Fibroblast of villous mesenchyme (primary cell): ENCODE measurements around the gene HOXB9. TPM values are rescaled to one million over a fixed set of nuclear protein-coding genes. Genes with fewer than 3 reads are reported as not detected.

Source experiments
- DNase-seq: peaks from one replicate; pipeline ENCODE4 v3.0.0-alpha.2; 2010; ENCODE audit warnings: low read depth
- H3K4me3 ChIP-seq: 2 replicates; pipeline ENCODE4 v1.5.1; 2011; ENCODE audit warnings: low read depth, mild to moderate bottlenecking, low read length
- total RNA-seq: library from RNA; depleted of rRNA; stranded (reverse); fragments of >200 nt; gene quantifications from 2 replicates; pipeline ENCODE4 v1.2.3, GENCODE V29; 2012
- TF ChIP-seq, protein P1 (sequence below): IDR thresholded peaks from 2 replicates; pipeline ENCODE4 v1.5.1; 2012; ENCODE audit warnings: low read depth, mild to moderate bottlenecking, low read length; ENCODE audit not compliant: insufficient read depth

HOXB9 gene
- total RNA-seq, 1 donor, result not detected

DNA sequence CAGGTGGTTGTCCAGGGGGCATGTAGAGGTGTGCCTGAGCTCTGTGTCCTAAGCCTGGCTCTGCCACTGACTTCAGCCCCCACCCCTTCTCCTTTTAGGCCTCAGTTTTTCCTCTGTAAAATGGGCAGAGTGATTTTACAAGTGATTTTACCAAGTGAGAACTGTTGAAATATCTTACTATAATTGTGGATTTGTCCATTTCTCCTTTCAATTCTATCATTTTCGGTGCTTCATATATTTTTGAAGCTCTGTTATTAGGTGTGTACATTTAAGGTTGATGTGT, 21.7 kb upstream of the HOXB9 start:
- H3K4me3 ChIP-seq, result no peak overlapping the region
- DNase-seq, result no peak
- TF ChIP-seq, protein P1, sequence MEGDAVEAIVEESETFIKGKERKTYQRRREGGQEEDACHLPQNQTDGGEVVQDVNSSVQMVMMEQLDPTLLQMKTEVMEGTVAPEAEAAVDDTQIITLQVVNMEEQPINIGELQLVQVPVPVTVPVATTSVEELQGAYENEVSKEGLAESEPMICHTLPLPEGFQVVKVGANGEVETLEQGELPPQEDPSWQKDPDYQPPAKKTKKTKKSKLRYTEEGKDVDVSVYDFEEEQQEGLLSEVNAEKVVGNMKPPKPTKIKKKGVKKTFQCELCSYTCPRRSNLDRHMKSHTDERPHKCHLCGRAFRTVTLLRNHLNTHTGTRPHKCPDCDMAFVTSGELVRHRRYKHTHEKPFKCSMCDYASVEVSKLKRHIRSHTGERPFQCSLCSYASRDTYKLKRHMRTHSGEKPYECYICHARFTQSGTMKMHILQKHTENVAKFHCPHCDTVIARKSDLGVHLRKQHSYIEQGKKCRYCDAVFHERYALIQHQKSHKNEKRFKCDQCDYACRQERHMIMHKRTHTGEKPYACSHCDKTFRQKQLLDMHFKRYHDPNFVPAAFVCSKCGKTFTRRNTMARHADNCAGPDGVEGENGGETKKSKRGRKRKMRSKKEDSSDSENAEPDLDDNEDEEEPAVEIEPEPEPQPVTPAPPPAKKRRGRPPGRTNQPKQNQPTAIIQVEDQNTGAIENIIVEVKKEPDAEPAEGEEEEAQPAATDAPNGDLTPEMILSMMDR, result no peak

DNA sequence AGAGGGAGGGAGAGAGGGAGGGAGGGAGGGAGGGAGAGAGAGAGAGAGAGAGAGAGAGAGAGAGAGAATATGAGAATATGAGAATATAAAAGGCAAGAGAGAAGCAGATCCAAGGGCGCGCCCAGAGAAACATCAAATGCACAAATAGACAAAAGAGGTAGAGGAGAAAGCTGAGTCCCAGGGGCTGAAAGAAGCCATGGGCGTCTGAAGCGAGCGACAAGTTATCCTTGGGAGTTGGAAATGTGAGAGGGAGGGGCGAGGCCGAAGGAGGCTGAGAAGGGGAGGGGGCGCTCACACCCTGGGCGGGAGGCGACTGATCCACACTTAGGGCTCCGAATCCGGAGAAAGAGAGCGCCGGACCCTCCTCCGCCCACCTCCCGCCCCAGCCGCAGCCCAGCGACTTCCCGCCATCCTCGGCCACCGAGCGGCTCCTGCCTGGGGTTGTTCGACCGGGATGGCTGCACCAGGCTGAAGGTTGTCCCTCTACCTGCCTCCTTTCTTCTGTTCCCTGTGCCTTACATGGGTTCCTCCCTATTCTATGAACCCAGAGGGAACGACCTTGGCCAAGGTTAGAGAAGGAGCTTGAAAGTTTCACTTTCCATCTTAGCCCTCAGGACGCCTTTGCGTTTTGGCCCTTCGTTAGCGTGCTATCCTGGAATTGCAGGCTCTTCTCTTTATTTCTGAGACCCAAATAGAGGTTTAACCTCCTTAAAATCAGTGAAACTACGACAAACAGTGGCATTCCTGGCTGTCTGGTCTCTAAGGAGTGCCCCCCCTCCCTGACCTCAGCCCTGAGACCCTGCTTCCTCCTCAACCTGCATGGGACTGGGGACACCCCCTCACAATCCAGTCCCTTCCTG, 21.2 kb upstream of the HOXB9 start:
- TF ChIP-seq, protein P1, result no peak
- no peak for DNase-seq
- peak overlapping the region; percentile 58 for H3K4me3 ChIP-seq

DNA sequence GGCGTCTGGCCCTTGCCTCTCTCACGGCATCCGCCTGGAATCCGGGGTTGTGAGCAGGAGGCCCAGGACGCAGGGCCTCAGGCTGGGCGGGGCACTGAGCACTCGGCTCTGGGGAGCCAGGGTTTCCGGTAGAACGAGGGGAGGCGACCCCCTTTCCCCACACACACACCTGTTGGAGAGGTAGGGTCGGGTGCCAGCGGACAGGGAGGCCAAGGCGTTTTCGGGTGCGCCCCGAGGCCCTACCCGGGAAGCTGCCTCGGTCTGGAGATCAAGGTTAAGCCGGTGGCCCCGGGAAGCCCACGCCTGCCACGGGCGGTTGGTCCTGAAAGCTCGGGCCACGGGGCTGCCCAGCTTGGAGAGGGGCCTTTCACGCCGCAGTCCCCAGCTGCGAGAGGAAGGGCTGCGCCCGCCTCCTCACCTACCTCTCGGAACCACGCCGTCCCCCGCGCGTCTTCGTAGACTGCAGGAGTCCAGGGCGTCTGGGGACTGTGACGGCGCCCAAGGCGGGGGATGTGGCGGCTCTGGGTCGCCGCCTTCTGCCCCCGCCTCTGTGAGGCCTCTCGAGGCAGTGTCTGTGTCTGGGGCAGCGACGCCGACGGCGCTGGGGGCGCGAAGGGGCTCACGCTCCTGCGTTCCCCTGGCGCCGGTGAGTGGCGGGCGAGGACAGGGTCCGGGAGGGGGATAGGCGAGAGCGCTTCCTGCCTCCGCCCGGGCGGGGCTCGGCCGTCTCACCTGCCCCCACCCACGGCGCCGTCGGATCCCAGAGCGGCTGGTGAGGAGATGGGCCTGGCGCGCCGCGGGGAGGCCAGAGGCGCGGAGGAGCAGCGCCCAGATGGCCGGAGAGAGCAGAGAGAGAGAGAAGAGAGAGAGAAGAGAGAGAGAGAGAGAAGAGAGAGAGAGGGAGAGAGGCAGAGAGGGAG, 20.3 kb upstream of the HOXB9 start:
- TF ChIP-seq, protein P1, result no peak
- no peak for DNase-seq
- H3K4me3 ChIP-seq, result no peak overlapping the region

DNA sequence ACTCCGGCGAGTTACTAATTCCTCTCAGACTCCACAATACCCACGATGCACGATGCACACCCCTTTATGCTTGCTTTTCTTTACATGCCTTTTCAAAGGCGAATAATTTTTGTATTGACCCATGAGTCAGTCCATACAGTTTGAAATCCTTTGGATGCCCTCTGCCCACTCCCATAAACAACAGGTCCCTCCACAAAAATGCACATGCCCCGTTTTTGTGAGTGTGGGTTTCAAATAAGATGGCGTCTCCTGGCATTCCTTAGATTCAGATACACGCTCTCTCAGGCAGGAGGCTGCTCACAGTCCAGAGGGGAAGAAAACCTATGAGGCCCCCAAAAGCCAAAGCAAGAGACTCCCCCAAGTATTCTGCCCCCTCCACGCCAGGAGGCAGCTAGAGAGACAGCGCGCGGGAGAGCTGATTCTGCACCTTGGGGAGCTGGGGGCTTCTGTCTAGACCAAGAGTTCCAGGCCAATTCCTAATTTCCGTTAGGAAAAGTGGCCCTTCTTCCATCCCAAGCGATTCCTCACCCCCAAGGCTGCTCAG, 19.6 kb upstream of the HOXB9 start:
- H3K4me3 ChIP-seq, result no peak overlapping the region
- TF ChIP-seq, protein P1, result no peak
- DNase-seq, result no peak

DNA sequence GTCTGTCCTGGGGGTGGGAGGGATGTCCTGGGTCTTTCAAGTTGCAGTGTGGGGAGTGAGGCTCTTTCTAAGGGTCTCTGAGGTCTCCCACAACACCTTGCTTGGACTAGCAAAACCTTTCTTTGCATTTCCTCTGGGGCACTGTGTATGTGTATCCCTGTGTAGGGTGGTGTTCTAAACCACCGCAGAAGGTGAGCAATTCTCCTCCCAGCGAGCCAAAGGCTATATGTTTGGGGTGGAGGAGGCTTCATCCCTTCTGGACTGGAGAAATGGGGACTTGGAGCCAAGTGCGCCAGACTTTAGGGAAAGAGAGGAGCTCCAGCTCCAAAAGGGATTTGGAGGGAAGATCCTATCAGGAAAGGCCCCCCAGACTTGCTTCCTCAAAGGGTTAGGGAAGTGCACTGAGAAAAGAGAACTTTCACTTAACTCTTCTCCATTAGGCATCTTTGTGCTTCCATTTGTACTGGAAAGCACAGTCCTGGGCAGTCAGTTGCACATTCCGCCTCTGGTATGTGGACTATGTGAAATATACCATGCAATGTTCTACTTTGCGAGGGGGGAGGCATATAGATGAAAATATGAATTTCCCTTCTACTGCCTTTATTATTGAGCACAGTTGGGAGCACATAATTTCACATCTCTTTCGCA, 18.9 kb upstream of the HOXB9 start:
- DNase-seq, result no peak
- TF ChIP-seq, protein P1, result no peak
- no peak overlapping the region for H3K4me3 ChIP-seq

DNA sequence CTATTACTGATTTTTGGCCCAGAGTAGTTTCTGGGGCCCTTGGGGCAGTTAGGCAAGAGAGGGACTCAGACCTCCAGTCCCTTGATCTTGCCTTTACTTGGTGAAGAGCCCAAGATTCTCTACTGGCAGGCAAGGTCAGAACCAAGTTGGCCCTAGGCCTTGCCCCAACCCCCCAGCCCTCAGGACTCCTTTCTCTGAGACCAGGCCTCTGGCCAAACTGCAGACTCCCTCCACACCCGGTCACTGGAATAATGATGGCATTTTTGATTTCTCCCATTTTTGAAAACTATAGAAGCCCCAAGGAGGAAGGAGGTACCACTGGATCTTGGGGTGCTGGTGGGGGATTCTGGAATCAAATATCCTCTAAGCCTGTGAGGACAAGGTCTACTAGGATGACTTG, 18.0 kb upstream of the HOXB9 start:
- TF ChIP-seq, protein P1, result no peak
- no peak for DNase-seq
- H3K4me3 ChIP-seq, result no peak overlapping the region
